ENCODE results near the gene EPS8L2.
A peak's percentile ranks its signal among the peaks of the same experiment; 100 is the strongest.
"Not testable (repeated sequence)": the region's sequence is repeated elsewhere in the genome, so short reads cannot be mapped to it uniquely, and the experiment has no call there.

Gene EPS8L2

GRCh38 chr11:726278-727220, 20.5 kb downstream of the EPS8L2 start:
- DNase-seq, result peak; percentile 39

- DNase-seq, result no peak
These were observed 21.3 kb downstream of the EPS8L2 start for GRCh38 chr11:727281-727701.

- DNase-seq, result peak; percentile 84
These were observed 22.1 kb downstream of the EPS8L2 start for GRCh38 chr11:727859-728748.

- DNase-seq, result no peak
These were observed 23.0 kb downstream of the EPS8L2 start for GRCh38 chr11:728901-729491.

- DNase-seq, result no peak
These were observed 23.6 kb downstream of the EPS8L2 start for GRCh38 chr11:729492-730074.

- DNase-seq, result no peak
These were observed 27.0 kb downstream of the EPS8L2 start for GRCh38 chr11:733072-733471.

GRCh38 chr11:734541-734940, 28.5 kb downstream of the EPS8L2 start:
- DNase-seq, result not testable (repeated sequence)

- no peak for DNase-seq
These were observed 31.3 kb downstream of the EPS8L2 start for GRCh38 chr11:737366-737765.

- not testable (repeated sequence) for DNase-seq
These were observed 31.9 kb downstream of the EPS8L2 start for GRCh38 chr11:737899-738298.

- no peak for DNase-seq
These were observed 36.1 kb downstream of the EPS8L2 start for GRCh38 chr11:742156-742546.

GRCh38 chr11:742571-743201, 36.7 kb downstream of the EPS8L2 start:
- DNase-seq, result no peak

- DNase-seq, result no peak
These were observed 39.4 kb downstream of the EPS8L2 start for GRCh38 chr11:745428-745827.

- peak; percentile 44 for DNase-seq
These were observed 40.5 kb downstream of the EPS8L2 start for GRCh38 chr11:746289-747157.

- peak; percentile 96 for DNase-seq
These were observed 41.4 kb downstream of the EPS8L2 start, which contains the start of gene TALDO1 for GRCh38 chr11:747158-748006. Gene TALDO1 (plus strand): TSS chr11:747464. CDS start chr11:747482, 18 bp downstream.

- DNase-seq, result no peak
These were observed 42.0 kb downstream of the EPS8L2 start for GRCh38 chr11:748007-748359.

GRCh38 chr11:749731-750130, 43.7 kb downstream of the EPS8L2 start:
- no peak for DNase-seq

- no peak for DNase-seq
These were observed 54.2 kb downstream of the EPS8L2 start for GRCh38 chr11:760236-760635.

- no peak for DNase-seq
These were observed 55.6 kb downstream of the EPS8L2 start for GRCh38 chr11:761526-762108.

GRCh38 chr11:762421-763072, 56.5 kb downstream of the EPS8L2 start:
- peak; percentile 34 for DNase-seq

All from activated CD4-positive, alpha-beta T cell treated with anti-CD3 and anti-CD28 coated beads, Interleukin-10, Interleukin-2, amounts not matched to agents 100 ng/mL and 50 ng/mL, durations not matched to agents 16 hours and 8 hours (primary cell).